Mononuclear cell (primary cell): ENCODE data around the gene NSUN3. TPM values are rescaled to one million over a fixed set of nuclear protein-coding genes. Genes with fewer than 3 reads are reported as not detected.
"Not testable (repeated sequence)": the region's sequence is repeated elsewhere in the genome, so short reads cannot be mapped to it uniquely, and the experiment has no call there.

Source experiments
- H3K27me3 ChIP-seq: 2 replicates; pipeline ENCODE4 v1.6.0; 2011; ENCODE audit warnings: low read length, control low read depth; ENCODE audit not compliant: insufficient read depth
- H3K4me1 ChIP-seq: 2 replicates; pipeline ENCODE4 v1.5.1; 2011; ENCODE audit warnings: mild to moderate bottlenecking, low read length, control low read depth; ENCODE audit not compliant: insufficient read depth
- H3K4me3 ChIP-seq: 2 replicates; pipeline ENCODE4 v1.5.1; 2011; ENCODE audit warnings: mild to moderate bottlenecking, low read length, moderate library complexity
- H3K9me3 ChIP-seq: 2 replicates; pipeline ENCODE4 v1.5.1; 2011; ENCODE audit warnings: low read depth, mild to moderate bottlenecking, control low read depth, low read length
- total RNA-seq: library from RNA; depleted of rRNA; stranded (reverse); fragments of >200 nt; gene quantifications from one replicate; pipeline ENCODE4 v1.2.3, GENCODE V29; 2012

The NSUN3 gene
- total RNA-seq, 1 donor, result 32.2 TPM

- no peaks in the 10 kb centered on the region for H3K27me3 ChIP-seq
- H3K4me1 ChIP-seq, result peaks cover 4% of the 10 kb centered on the region
- no peak overlapping the region for H3K4me3 ChIP-seq
- no peaks in the 10 kb centered on the region for H3K9me3 ChIP-seq
Observed at GRCh38 chr3:94092086-94092485, 29.2 kb downstream of the NSUN3 start.

GRCh38 chr3:94093151-94093550 is 30.3 kb downstream of the NSUN3 start:
- Histone ChIP-seq H3K27me3 (no peaks in the 10 kb centered on the region), H3K4me1 (peaks cover 11% of the 10 kb centered on the region), H3K9me3 (no peaks in the 10 kb centered on the region), H3K4me3 (no peak overlapping the region)

DNA sequence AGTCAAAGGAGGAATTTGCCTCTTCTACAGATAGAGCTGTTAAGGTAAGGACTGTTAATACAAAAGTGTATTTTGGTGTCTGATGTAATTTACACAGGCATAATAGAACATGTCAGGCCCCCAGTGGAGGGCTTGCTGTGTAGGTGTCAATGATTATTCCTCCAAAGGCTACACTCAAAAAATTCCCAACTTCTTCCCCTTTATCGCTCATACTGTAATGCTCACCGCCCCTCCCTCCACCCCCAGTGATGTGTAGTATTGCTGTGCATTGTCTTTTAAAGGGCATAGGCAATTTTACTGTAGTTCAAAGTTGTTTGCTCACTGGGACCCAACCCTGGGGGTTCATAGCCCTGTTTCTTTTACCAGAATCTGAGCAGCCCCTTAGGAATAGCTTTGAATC is 32.2 kb downstream of the NSUN3 start:
- Histone ChIP-seq H3K4me3 (no peak overlapping the region), H3K9me3 (no peaks in the 10 kb centered on the region), H3K4me1 (peaks cover 17% of the 10 kb centered on the region), H3K27me3 (no peaks in the 10 kb centered on the region)

DNA sequence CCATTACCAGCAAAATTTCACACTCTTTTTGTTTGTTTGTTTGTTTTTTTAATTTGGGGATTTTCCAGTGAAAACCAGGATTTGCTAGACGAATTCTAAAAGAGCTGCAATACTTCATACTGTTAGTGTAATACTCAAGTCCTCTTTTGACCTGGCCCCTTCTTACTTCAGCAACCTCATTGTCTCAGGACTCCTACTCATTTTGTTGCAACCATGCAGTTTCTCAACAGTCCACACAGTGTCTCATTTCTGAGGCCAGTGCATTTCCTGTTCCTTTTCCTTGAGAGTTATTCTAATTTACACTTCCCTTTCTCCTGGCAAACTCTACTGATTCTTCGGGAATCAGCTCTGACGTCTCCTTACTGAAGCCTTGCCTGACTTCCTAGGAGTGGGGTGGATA is 35.6 kb downstream of the NSUN3 start:
- H3K4me1 ChIP-seq, result peaks cover 13% of the 10 kb centered on the region
- no peaks in the 10 kb centered on the region for H3K9me3 ChIP-seq
- no peak overlapping the region for H3K4me3 ChIP-seq
- no peaks in the 10 kb centered on the region for H3K27me3 ChIP-seq

DNA sequence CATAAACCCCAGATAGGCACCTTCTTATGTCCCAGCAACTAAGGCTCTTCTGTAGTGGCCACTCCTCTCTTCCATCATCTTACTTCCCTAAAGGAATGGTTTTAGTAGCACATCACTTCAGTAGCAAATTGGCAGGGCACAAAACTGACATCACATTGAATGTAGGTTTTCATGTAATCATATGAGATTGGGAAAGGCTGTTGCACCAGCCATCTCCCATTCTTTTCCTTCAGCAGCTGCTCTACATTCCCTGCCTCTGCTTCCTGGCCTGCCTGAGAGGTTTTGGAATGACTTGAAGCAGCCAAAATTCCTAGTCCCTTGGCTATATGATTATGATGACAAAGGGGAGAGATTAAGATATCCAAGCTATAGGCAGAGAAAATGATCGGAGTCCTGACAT is 36.5 kb downstream of the NSUN3 start:
- H3K9me3 ChIP-seq, result no peaks in the 10 kb centered on the region
- no peak overlapping the region for H3K4me3 ChIP-seq
- no peaks in the 10 kb centered on the region for H3K27me3 ChIP-seq
- peaks cover 13% of the 10 kb centered on the region for H3K4me1 ChIP-seq

GRCh38 chr3:94101860-94102259 is 39.0 kb downstream of the NSUN3 start:
- no peak overlapping the region for H3K4me3 ChIP-seq

GRCh38 chr3:94106268-94106667 is 43.4 kb downstream of the NSUN3 start:
- Histone ChIP-seq H3K4me3 (no peak overlapping the region), H3K4me1 (no peaks in the 10 kb centered on the region), H3K27me3 (no peaks in the 10 kb centered on the region), H3K9me3 (no peaks in the 10 kb centered on the region)

More at GRCh38 chr3:94101860-94102259, 39.0 kb downstream of the NSUN3 start:
- H3K27me3 ChIP-seq, result no peaks in the 10 kb centered on the region
- H3K9me3 ChIP-seq, result no peaks in the 10 kb centered on the region
- H3K4me1 ChIP-seq, result peaks cover 13% of the 10 kb centered on the region

DNA sequence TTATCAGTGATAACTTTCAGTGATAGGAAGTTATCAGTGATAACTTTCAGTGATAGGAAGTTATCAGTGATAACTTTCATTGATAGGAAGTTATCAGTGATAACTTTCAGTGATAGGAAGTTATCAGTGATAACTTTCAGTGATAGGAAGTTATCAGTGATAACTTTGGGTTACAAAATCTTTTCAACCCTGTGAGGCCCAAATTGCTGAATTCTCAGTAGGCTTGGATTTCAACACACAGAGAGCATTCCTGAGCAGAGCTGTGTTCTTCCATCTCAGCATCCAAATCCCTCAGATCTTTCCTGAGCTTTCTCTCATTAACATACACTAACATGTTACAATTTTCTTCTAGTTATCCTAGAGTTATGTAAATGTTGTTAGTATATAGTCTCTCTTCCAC is 47.4 kb downstream of the NSUN3 start:
- not testable (repeated sequence) for H3K4me3 ChIP-seq, H3K27me3 ChIP-seq

DNA sequence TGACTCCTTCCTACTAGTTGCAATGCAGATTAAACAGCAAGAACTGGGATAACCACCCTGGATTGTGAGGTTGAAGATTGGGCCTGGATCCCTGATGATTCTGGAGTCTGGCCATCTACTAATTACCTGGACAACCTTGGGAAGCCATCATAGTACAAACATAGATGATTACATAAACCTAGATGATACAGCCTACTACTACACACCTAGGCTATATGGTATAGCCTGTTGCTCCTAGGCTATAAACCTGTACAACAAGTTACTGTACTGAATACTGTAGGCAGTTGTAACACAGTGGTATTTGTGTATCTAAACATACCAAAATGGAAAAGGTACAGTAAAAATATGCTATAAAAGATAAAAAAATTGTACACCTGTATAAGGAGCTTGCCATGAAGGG is 48.0 kb downstream of the NSUN3 start:
- Histone ChIP-seq H3K9me3 (no peaks in the 10 kb centered on the region), H3K27me3 (no peaks in the 10 kb centered on the region), H3K4me3 (no peak overlapping the region), H3K4me1 (no peaks in the 10 kb centered on the region)

More for the DNA sequence above, 47.4 kb downstream of the NSUN3 start:
- H3K4me1 ChIP-seq, H3K9me3 ChIP-seq: not testable (repeated sequence)

DNA sequence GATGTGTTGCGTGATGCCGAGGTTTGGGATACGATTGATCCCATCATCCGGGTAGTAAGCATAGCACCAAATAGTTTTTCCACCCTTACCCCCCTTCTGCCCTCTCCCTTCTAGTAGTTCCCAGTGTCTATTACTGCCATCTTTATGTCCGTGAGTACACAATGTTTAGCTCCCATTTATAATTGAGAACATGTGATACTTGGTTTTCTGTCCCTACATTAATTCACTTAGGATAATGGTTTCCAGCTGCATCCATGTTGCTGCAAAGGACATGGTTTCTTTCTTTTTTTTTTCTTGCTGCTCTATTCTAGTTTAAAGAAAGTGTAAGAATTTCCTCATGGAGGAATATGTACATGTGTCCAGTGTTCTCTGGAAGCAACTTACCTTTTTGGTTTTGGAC is 51.8 kb downstream of the NSUN3 start:
- H3K4me3 ChIP-seq, result no peak overlapping the region
- H3K4me1 ChIP-seq, result no peaks in the 10 kb centered on the region
- no peaks in the 10 kb centered on the region for H3K27me3 ChIP-seq
- no peaks in the 10 kb centered on the region for H3K9me3 ChIP-seq

- H3K4me3 ChIP-seq, result no peak overlapping the region
- H3K4me1 ChIP-seq, result no peaks in the 10 kb centered on the region
- no peaks in the 10 kb centered on the region for H3K9me3 ChIP-seq
- H3K27me3 ChIP-seq, result no peaks in the 10 kb centered on the region
Observed at GRCh38 chr3:94115482-94115881, 52.6 kb downstream of the NSUN3 start.

DNA sequence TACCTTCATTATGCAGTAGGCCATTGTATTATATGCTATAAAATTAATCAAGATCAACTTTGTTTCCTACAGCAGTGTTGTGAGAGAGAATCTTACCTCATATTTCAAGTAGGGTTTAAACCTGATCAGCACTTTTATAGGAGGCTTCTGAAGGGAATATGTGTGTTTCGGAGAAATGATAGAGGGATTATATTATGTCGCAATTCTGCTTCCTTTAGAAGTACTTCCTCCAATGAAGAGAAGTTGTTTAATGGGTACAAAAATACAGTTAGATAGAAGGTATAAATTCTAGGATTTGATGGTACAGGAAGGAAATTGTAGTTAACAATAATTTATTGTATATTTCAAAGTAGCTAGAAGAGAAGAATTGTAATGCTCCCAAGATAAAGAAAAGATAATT is 54.9 kb downstream of the NSUN3 start:
- Histone ChIP-seq H3K27me3 (no peaks in the 10 kb centered on the region), H3K4me3 (no peak overlapping the region), H3K9me3 (no peaks in the 10 kb centered on the region), H3K4me1 (no peaks in the 10 kb centered on the region)

- H3K4me3 ChIP-seq, result no peak overlapping the region
- no peaks in the 10 kb centered on the region for H3K9me3 ChIP-seq
- H3K27me3 ChIP-seq, result no peaks in the 10 kb centered on the region
- no peaks in the 10 kb centered on the region for H3K4me1 ChIP-seq
Observed at GRCh38 chr3:94118390-94118789, 55.5 kb downstream of the NSUN3 start.

GRCh38 chr3:94121161-94121560 is 58.3 kb downstream of the NSUN3 start:
- Histone ChIP-seq H3K27me3 (no peaks in the 10 kb centered on the region), H3K4me1 (no peaks in the 10 kb centered on the region), H3K4me3 (no peak overlapping the region), H3K9me3 (no peaks in the 10 kb centered on the region)

DNA sequence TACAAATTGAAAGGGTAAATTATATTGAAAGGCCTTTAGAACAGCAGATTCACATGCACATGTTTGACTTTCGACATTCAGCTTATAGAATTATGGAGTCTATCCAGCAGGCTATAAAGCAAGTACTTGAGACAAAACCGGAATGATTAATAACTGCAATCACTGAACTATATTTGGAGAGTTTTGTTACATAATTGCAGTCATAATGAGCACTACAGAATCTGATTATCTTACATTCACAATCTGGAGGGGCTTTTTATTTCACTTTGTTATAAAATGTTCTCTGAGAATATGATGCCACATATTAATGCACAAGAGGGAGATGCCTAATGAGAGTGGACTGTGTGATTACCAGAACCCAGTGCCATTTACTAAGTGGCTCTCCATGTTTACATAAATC is 64.3 kb downstream of the NSUN3 start:
- Histone ChIP-seq H3K9me3 (no peaks in the 10 kb centered on the region), H3K4me1 (no peaks in the 10 kb centered on the region), H3K4me3 (no peak overlapping the region), H3K27me3 (no peaks in the 10 kb centered on the region)

DNA sequence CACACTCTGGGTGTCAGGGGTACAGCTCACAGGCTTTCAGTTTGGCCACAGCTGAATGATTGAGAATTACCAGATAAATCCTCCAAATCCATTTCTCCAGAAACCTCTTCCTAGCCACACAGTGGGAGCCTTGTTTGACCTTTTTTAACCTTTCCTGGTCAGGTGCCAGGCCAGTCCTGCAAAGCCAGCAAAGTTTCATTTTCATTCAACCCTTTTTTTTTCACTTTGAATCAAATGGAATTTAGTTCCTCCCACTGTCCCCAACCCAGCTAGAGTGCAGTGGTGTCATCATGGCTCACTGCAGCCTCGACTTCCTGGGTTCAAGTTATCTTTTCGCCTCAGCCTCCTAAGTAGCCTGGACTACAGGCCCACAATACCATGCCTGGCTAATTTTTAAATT is 67.8 kb downstream of the NSUN3 start:
- Histone ChIP-seq H3K4me3 (no peak overlapping the region), H3K27me3 (no peaks in the 10 kb centered on the region)

GRCh38 chr3:94132777-94133176 is 69.9 kb downstream of the NSUN3 start:
- Histone ChIP-seq H3K27me3 (no peaks in the 10 kb centered on the region), H3K4me1 (no peaks in the 10 kb centered on the region), H3K4me3 (no peak overlapping the region), H3K9me3 (no peaks in the 10 kb centered on the region)

More for the DNA sequence above, 67.8 kb downstream of the NSUN3 start:
- Histone ChIP-seq H3K4me1 (no peaks in the 10 kb centered on the region), H3K9me3 (no peaks in the 10 kb centered on the region)
